ENCODE results near the gene TTLL11.

The TTLL11 gene

GRCh38 chr9:121865060-121865459, 228.0 kb downstream of the TTLL11 start:
- DNase-seq: no peak

- no peak for DNase-seq
These were observed 229.2 kb downstream of the TTLL11 start for GRCh38 chr9:121863955-121864354.

GRCh38 chr9:121862371-121863332, 230.5 kb downstream of the TTLL11 start:
- DNase-seq: no peak

- no peak for DNase-seq
These were observed 231.5 kb downstream of the TTLL11 start for GRCh38 chr9:121861501-121862180.

GRCh38 chr9:121860744-121861143, 232.4 kb downstream of the TTLL11 start:
- DNase-seq: no peak

- DNase-seq: no peak
These were observed 232.9 kb downstream of the TTLL11 start for GRCh38 chr9:121860213-121860612.

- DNase-seq: no peak
These were observed 233.5 kb downstream of the TTLL11 start for GRCh38 chr9:121859646-121860045.

- DNase-seq: no peak
These were observed 234.3 kb downstream of the TTLL11 start for GRCh38 chr9:121858788-121859187.

GRCh38 chr9:121857928-121858327, 235.2 kb downstream of the TTLL11 start:
- DNase-seq: no peak

GRCh38 chr9:121855476-121855875, 237.6 kb downstream of the TTLL11 start:
- no peak for DNase-seq

- no peak for DNase-seq
These were observed 239.3 kb downstream of the TTLL11 start for GRCh38 chr9:121853617-121854395.

- no peak for DNase-seq
These were observed 240.2 kb downstream of the TTLL11 start for GRCh38 chr9:121852651-121853616.

GRCh38 chr9:121852241-121852640, 240.9 kb downstream of the TTLL11 start:
- no peak for DNase-seq

GRCh38 chr9:121851641-121852091, 241.4 kb downstream of the TTLL11 start:
- no peak for DNase-seq

GRCh38 chr9:121850366-121850765, 242.7 kb downstream of the TTLL11 start:
- no peak for DNase-seq

GRCh38 chr9:121849554-121849953, 243.6 kb downstream of the TTLL11 start:
- DNase-seq: no peak

GRCh38 chr9:121844562-121844961, 248.5 kb downstream of the TTLL11 start:
- DNase-seq: no peak

- DNase-seq: no peak
These were observed 249.0 kb downstream of the TTLL11 start for GRCh38 chr9:121844098-121844497.

GRCh38 chr9:121842612-121842978, 250.5 kb downstream of the TTLL11 start:
- DNase-seq: no peak

GRCh38 chr9:121841771-121842611, 251.1 kb downstream of the TTLL11 start:
- DNase-seq: no peak

Measured in DMS 273 treated with DMSO at 0.1 percent for 48 hours (cell line).